ENCODE results near the gene TMEM132E. TPM values are rescaled to one million over a fixed set of nuclear protein-coding genes. Genes with fewer than 3 reads are reported as not detected.

The TMEM132E gene
- total and polyA plus RNA-seq, 8 donors: 0.04 to 1.1 (median 0.10) TPM; not detected in 2

GRCh38 chr17:34582901-34583245 lies 3.5 kb downstream of the TMEM132E start:
- H3K27ac ChIP-seq: no peak overlapping the region
- peaks cover 7 to 33% (median 15%) of the 10 kb centered on the region in 4 donors for H3K27me3 ChIP-seq
- DNase-seq: no peak
- intact Hi-C loops (cut with DNase I): no loop called here
- FAIRE-seq: no peak
- H3K9me3 ChIP-seq: no peaks in the 10 kb centered on the region
- TF ChIP-seq CTCF (IDR thresholded peaks at IDR 0.05): no peak
- ATAC-seq: no peak
- H3K4me3 ChIP-seq: no peak overlapping the region
- H3K36me3 ChIP-seq: no peaks in the 10 kb centered on the region
- WGBS, 2 donors: 22 to 28% methylated on average over 3 of the region's 3 CpGs
- peaks cover 0 to 19% (median 18%) of the 10 kb centered on the region in 3 donors for H3K4me1 ChIP-seq

GRCh38 chr17:34584805-34585416 lies 5.5 kb downstream of the TMEM132E start:
- no peak for TF ChIP-seq CTCF (IDR thresholded peaks at IDR 0.05)
- Histone ChIP-seq H3K4me3 (no peak overlapping the region), H3K36me3 (no peaks in the 10 kb centered on the region), H3K27me3 (peaks cover 7 to 30% (median 10%) of the 10 kb centered on the region in 4 donors), H3K4me1 (peaks cover 0 to 16% (median 16%) of the 10 kb centered on the region in 3 donors), H3K27ac (no peak overlapping the region), H3K9me3 (no peaks in the 10 kb centered on the region)
- WGBS, 2 donors: 20 to 21% methylated on average over 12 of the region's 12 CpGs
- intact Hi-C loops (cut with DNase I): no loop called here
- FAIRE-seq (no peak), DNase-seq (no peak), ATAC-seq (peak in 2 of 4 donors; percentile 18 to 27)

- no peak for ATAC-seq
- Histone ChIP-seq H3K27me3 (peaks cover 0 to 19% (median 5%) of the 10 kb centered on the region in 4 donors), H3K4me3 (no peak overlapping the region), H3K36me3 (no peaks in the 10 kb centered on the region), H3K4me1 (peaks cover 0 to 4% (median 3%) of the 10 kb centered on the region in 3 donors), H3K27ac (no peak overlapping the region), H3K9me3 (no peaks in the 10 kb centered on the region)
- TF ChIP-seq CTCF (IDR thresholded peaks at IDR 0.05): no peak
- DNase-seq: no peak
- FAIRE-seq: no peak
- intact Hi-C loops (cut with DNase I): no loop called here
- WGBS, 2 donors: 50 to 66% methylated on average over 3 of the region's 3 CpGs
These were observed 7.0 kb downstream of the TMEM132E start for GRCh38 chr17:34586346-34586846.

- H3K36me3 ChIP-seq: no peaks in the 10 kb centered on the region
- H3K27ac ChIP-seq: no peak overlapping the region
- no peak for DNase-seq
- no peak for TF ChIP-seq CTCF (IDR thresholded peaks at IDR 0.05)
- 62 to 67% methylated on average over 6 of the region's 6 CpGs for WGBS, 2 donors
- H3K27me3 ChIP-seq: peaks cover 0 to 6% (median 0%) of the 10 kb centered on the region in 4 donors
- ATAC-seq: no peak
- H3K4me3 ChIP-seq: no peak overlapping the region
- H3K4me1 ChIP-seq: no peaks in the 10 kb centered on the region
- FAIRE-seq: no peak
- intact Hi-C loops (cut with DNase I): no loop called here
- H3K9me3 ChIP-seq: no peaks in the 10 kb centered on the region
These were observed 8.9 kb downstream of the TMEM132E start for GRCh38 chr17:34588266-34588665.
